ENCODE results near the gene IL21R.
"Not testable (repeated sequence)": the region's sequence is repeated elsewhere in the genome, so short reads cannot be mapped to it uniquely, and the experiment has no call there.

Gene IL21R

GRCh38 chr16:27403601-27403992, 1.6 kb downstream of the IL21R start:
- DNase-seq: no peak

GRCh38 chr16:27404163-27404823, 2.3 kb downstream of the IL21R start:
- no peak for DNase-seq

GRCh38 chr16:27405546-27406451, 3.8 kb downstream of the IL21R start:
- no peak for DNase-seq

DNA sequence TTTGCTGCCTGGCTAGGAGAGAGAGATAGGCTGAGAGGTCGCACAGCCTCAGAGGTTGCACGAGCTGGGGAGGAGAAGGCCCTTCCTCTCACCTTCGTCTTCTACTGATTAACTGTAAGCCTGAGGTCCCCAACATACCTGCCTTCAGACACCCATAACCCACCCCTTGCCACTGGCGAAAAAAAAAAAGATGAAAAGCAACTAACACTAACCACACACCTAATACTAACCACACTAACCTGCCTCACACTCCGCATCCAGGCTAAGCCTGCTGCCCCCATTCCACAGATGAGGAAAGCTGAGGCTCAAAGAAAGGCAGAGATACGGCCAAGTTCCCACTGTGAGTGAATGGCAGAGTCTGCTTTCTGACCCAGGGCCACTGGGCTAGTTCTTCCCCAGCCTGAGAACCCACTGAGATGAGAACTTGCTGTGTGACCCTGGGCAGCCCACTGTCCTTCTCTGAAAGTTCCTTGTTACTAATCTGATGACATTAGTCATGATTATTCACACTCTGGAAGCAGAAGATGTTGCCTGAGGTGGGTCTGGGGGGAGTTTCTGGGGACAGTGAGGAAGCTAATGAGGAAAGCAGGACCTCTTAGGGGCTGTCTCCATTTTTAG, 4.6 kb downstream of the IL21R start:
- DNase-seq: no peak

DNA sequence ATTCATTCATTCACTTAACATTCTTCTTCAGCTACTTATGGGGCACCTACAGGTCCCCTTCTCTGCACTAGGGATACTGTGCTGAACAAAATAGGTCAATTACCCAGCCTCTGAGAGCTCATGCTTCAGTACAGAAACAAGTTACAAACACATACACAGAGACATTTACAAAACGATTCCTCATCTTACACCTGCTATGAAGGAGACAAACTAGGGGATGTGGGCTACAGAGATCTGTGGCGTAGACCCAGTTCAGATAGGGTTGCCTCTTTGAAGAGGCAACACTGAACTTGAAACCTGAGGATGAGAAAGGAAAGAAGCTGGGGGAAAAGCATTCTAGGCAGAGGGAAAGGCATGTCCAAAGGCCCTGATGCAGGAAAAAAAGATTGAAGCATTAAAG, 5.2 kb downstream of the IL21R start:
- DNase-seq: no peak

DNA sequence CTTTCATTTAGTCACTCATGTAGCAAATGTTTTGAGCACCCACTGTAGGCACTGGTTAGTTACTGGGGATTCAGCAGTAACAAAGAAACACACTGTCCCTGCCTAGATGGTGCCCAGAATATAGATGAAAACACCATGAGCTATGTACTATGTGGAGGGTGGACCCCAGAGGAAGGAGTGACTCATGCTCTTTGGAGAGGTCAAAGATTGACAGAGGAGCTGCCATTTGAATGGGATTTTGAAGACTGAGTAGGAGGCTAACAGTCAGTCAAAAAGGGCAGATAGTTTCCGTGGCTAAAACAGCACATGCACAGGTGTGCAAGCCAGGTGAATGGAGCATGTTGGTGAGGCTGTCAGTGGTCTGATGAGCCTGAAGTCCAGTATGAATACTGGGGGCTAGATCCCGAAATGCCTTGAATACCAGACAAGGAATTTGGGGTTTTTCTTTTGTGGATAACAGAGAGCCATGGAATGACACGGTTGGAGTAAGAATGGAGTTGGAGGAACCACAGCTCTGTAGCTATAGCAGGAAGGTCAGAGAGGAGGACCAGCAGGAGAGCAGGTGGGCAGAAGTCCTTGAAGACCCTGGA, 6.1 kb downstream of the IL21R start:
- no peak for DNase-seq

DNA sequence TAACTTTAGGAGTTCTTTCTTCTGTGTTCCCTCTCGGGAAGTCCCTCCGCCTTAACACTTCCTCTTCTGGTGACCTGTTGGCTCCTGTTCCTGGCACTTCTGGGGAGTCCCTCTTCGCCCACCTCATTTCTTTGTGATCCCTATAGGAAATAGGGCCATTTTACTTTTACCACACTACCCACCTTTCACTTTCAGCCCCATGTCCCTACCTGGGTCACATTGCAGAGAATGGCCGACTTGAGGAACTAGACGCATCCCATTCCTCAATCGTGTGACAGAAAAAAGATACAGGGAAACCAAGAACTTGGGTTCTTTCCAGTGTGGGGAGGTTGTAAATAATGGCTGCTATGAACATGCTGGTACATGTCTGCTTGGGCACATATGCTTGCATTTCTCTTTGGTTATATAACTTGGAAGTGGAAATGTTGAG, 6.6 kb downstream of the IL21R start:
- no peak for DNase-seq

DNA sequence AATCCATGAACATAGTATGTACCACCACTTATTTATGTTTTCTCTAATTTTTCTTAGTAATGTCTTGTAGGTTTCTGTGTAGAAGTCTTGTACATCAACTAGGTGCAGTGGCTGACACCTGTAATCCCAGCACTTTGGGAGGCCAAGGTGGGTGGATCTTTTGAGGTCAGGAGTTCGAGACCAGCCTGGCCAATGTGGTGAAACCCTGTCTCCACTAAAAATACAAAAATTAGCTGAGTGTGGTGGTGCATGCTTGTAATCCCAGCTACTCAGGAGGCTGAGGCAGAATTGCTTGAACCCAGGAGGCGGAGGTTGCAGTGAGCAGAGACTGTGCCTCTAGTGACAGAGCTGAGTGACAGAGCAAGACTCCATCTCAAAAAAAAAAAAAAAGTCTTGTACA, 8.0 kb downstream of the IL21R start:
- DNase-seq: not testable (repeated sequence)

GRCh38 chr16:27410761-27411160, 8.8 kb downstream of the IL21R start:
- no peak for DNase-seq

DNA sequence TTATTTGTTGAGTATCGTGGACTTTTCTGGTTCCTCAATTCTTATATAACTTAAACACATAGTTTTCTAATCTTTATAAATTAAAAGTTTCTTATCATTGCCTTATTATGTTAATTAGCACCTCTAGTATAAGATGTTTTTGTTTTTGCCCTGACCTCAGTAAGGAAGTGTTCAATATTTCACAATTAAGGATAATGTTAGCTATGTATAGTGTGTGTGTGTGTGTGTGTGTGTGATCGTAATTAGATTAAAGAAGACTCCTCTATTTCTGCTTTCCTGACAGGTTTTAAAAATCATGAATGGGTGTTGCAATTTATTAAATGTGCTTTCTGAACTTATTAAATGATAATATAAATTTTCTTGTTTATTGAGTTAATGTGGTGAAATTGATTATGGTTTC, 12.0 kb downstream of the IL21R start:
- no peak for DNase-seq

DNA sequence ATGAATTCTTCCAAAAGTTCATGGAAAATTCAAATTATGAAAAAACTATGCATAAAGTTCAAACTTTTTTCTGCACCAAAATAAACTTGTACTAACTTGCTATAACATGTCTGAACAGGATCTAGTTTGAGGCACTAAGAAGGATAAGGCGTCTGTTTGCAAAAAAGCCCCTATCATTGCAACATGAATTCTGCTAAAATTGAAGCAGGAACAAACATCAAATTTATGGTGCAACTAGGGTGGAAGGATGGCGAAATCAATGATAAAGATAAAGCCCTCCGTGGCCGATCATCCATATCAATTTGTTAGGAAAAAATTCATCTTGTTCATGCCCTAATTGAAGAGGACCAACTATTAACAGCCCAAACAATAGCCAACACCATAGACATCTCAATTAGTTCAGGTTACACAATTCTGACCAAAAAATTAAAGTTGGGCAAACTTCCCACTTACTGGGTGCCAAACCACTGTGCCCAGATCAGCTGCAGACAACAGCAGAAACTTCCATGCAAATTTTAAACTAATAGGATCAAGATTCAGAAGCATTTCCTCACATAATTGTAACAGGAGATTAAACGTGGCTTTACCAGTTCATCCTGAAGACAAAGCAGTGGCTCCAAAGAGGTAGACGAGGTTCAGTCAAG, 12.9 kb downstream of the IL21R start:
- peak; percentile 7 for DNase-seq

DNA sequence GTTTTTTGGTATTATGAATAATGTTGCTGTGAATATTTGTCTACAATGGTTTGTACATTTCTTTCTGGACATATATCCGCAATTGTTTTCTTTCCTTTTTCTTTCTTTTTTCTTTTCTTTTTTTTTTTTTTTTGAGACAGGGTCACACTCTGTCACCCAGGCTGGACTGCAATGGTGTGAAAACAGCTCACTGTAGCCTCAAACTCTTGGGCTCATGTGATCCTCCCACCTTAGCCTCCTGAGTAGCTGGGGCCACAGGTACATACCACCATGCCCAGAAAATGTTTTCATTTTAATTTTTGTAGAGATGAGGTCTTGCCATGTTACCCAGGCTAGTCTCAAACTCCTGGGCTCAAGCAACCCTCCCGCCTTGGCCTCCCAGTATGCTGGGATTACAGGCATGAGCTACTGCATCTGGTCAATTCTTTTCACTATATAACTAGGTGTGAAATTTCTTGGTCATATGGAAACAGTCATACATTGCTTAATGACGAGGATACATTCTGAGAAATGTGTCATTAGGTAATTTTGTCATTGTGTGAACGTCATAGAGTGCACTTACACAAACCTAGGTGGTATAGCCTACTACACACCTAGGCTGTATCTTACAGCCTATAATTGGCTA, 15.2 kb downstream of the IL21R start:
- DNase-seq: no peak

DNA sequence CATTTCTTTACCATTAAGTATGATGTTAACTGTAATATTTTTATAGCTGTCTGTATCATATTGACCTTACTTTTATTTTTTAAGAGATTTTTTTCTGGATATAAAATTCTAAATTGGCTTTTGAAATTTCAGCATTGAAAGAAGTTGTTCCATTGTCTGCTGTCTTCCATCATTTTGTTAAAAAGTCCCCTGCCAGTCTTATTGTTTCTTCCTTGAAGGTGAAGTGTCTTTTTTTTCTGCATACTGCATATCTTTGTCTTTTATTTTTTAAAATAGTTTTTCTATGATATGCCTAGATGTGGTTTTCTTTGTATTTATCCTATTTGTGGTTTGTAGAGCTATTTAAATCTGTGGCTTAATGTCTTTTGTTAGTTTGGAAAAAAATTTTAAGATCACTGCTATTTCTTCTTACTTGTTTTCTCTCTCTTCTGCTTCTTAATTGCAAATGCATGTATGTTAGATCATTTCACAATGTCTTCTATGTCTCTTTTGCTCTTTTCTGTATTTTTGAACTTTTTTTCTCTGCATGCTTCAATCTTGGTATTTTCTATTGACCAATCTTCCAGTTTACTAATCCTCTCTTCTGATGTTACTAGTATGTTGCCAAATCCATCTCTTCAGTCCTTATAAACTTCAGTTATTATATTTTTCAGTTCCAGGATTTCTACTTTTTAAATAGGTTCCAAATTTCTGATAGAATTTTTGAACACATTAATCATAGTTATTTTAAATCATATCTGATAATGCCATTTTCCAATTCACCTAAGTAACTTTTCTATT, 20.2 kb downstream of the IL21R start:
- DNase-seq: no peak

- no peak for DNase-seq
Measured at GRCh38 chr16:27424772-27425498, 23.0 kb downstream of the IL21R start.

DNA sequence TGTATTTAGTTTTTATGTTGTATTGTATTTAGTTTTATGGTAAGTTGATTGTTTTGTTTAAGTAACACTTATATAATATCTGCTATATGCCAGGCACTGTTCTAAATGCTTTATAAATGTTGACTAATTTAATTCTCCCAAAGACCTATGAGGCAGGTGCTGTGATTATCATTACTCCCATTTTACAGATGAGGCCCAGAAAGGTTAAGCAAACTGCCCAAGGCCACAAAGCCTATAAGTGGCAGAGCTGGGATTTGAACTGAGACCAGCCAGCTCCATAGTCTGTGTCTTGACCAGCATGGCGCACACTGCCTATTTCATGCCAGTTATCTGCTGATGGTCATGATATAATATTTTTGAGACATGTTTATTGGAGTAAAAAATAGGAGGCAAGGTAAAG, 24.0 kb downstream of the IL21R start:
- no peak for DNase-seq

- DNase-seq: peak; percentile 22
Measured at GRCh38 chr16:27426423-27427408, 24.7 kb downstream of the IL21R start.

GRCh38 chr16:27427538-27427937, 25.6 kb downstream of the IL21R start:
- DNase-seq: no peak

DNA sequence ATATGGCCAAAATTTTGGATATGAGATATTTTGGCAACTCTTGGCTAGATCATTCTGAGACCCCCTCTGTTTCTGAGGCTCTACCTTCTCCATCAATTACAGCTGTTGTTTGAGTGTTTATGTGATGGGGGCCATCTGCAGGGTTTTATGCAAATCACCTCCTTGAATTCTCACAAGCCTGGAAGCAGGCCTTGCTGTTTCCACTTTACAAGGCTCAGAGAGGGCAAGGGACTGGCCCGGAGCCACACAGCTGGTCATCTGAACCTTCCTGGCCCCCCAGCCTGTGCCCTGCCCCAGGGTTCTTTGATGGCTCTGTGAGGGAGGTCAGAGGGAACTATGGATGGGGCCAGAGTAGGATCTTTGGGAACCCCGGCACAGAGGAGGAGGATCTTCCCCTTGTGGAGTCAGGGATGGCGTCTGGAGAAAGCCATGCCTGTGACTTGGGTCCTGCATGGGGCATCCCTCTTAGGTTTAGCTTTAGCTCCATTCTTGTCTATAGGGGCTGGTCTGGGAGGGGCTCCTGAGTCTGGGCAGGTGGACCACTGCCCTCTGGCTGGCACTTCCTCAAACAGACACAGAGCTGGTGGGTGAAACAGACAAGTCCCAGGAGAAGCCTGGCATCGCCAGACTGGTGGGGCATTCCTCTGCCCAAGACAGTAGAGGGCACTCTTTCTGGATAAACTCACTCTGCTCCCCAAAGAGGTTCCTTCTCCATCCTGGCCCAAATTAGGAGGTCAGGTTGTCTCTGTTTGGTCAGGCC, 26.2 kb downstream of the IL21R start:
- DNase-seq: no peak

- DNase-seq: no peak
Measured at GRCh38 chr16:27429330-27429871, 27.4 kb downstream of the IL21R start.

All from NCI-H82 (cell line).